LNCAP (cell line): Measurements from ENCODE around the gene EOLA1.

Source experiments
- TF ChIP-seq, protein P1 (sequence below): fragments of 450-650 bp; IDR thresholded peaks from 2 replicates; pipeline ENCODE4 v1.5.1; 2017; ENCODE audit warnings: mild to moderate bottlenecking

EOLA1 gene

DNA sequence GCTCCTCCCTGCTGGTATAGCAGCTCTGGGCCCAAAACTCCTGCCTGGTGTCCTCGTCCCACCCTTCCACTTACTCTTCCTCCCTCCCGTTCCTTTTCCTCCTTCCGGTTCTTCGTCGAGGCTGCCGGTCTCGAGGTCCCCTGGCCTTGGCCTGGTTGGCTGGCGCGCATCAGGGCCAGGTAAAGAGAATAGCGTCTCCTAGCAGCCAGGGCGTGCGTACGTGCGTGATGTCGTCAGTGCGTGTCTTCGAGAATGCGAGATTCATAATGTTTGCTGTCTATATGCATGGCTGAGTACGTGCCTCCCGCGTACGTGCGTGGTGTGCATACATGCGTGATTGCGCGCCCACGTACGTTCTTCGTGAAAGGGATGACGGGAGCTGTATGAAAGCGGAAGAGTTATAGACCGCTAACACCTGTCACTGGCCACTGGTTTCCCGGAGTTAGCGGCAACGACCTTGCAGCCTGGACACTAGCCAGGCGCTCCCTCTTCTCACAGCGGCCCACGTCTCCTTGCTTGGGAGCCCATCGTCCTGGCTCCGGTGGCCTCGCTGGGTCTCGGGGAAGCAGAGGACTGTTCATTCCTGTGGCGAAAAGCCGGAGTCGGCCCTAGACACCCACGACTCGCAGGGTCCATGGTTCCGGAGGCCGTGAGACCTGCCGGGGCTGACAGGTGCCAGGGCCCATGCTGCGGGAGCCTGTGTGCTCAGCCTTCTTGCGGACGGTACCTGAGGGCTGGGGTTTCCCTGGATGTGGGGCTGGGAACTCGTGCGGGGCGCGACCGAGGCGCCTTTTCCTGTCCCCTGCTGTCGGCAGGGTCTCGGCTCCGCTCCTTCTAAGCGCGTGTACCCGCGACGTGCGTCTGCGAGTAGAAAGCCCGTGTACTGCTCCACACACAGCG lies at the start of gene EOLA1:
Gene EOLA1, plus strand, starts transcription at position 392 of the 900 bp plus-strand sequence. CDS start 4,619 bp downstream, outside the sequence.
- TF ChIP-seq, protein P1, sequence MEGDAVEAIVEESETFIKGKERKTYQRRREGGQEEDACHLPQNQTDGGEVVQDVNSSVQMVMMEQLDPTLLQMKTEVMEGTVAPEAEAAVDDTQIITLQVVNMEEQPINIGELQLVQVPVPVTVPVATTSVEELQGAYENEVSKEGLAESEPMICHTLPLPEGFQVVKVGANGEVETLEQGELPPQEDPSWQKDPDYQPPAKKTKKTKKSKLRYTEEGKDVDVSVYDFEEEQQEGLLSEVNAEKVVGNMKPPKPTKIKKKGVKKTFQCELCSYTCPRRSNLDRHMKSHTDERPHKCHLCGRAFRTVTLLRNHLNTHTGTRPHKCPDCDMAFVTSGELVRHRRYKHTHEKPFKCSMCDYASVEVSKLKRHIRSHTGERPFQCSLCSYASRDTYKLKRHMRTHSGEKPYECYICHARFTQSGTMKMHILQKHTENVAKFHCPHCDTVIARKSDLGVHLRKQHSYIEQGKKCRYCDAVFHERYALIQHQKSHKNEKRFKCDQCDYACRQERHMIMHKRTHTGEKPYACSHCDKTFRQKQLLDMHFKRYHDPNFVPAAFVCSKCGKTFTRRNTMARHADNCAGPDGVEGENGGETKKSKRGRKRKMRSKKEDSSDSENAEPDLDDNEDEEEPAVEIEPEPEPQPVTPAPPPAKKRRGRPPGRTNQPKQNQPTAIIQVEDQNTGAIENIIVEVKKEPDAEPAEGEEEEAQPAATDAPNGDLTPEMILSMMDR = no peak

DNA sequence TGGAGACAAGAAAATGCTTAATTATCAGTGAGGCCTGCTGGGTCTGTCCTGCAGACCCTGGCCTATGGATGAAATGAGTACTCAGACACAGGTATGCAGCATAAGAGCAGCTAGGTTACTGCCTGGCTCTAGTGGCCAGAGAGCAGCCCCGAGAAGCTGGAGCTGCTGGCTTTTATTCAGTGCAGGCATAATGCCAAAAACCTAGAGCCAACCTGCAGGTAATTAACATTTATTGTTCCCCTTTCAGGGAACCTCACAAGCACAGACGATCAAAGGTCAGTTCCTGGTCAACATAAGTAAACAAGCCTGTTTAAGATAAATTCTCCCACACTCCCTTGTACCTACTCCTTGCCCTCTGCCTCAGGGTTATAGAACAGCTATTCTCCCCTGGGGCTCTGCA lies 49.0 kb upstream of the EOLA1 start:
- TF ChIP-seq, protein P1 = no peak

DNA sequence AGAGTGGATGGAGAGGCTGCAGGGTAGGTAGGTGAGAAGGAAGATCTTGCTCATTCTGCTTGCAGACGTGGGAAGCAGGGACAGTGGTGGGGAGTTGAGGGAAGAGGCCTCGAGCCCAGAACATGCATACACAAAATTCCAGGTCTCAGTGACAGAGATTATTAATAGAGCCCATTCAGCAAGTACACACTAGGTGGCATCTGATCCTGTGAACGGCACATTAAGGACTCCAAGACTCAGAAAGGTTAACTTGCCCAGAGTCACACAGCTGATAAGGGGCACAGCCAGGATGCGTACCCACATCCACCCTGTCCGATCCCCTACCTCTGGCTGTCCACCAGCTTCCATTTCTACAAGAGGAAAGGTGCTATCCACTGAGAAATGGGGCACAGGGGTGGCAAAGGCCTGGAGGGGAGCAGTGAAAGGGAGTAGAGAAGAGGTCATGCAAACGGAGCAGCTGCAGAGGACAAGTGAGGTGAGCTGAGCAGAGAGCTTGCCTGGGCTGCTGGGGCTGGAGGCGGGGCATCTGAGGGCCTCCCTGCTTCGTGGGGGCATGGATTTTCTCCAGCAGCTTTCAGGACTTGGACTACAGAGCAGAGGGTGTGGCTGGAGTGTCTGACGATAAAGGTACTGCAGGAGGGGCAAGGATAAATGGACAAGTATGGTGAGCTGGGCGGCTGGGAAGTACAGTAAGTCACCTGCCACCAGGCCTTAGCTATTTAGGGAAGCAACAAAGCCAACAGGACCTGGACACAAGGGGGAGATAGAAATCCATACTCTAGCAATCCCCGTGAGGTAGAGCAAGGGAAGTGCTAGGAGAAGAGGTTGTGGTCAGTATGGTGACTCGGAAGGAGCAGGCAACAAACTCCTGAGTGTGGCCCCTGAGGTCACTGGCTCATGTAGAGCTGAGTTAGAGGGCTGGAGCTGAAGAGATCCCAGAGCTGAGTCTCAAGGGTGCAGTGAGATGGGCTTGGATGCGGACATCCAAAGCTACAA lies 46.9 kb upstream of the EOLA1 start:
- TF ChIP-seq, protein P1 = no peak

DNA sequence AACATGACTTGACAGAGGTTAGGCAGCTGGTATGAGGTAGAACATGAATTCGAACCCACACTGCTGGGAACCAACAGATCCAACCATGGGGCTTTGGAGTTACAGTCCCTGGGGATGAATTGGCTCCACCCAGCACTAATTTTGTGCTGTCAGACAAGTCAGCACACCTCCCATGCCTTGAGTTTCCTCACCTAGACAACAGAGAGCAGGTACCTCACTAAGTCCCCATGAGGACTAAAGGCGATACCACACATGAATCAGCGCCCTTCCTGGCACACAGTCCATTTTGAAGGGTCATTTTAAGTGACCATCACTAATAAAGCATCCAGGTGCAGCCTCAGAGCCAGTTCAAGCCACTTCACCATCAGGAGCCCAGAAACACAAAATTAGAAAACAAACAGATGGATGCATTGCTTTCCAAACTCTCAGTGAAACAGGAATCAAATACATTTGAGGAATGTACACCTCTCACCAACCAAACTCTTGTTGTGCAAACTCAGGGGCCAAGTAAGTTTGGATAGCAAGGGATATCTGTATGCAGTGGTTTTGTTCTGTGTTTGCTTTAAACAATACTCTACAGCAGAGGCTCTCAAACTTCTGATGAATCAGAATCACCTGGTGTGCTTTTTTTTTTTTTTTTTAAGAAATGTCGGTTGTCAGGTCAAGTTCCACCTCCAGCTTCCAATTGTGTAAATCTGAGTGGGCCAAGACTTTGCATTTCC lies 45.8 kb upstream of the EOLA1 start:
- TF ChIP-seq, protein P1 = no peak

DNA sequence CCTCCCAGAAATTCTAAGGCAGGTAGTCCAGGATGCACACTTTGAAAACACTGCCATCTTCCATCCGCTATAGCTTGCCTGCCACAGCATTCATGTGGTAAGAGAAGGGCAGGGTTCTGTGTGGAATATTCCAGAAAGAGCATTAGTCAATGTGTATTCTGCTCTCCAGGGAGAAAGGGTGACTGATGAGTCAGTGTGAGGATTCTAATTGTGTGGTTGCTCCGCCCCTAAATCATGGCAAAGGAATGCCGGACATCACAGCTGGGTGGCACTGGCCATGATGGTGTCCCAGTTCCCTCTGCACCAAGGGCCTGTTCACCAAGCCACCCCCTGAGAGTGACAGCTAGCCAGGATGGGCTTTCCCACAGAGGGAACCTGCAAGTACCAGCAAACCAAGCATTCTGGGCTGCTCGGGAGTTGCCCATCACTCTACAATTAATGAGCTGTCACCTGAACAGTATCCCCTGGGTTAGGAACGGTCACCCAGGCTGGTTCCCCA lies 45.2 kb upstream of the EOLA1 start:
- TF ChIP-seq, protein P1 = no peak

DNA sequence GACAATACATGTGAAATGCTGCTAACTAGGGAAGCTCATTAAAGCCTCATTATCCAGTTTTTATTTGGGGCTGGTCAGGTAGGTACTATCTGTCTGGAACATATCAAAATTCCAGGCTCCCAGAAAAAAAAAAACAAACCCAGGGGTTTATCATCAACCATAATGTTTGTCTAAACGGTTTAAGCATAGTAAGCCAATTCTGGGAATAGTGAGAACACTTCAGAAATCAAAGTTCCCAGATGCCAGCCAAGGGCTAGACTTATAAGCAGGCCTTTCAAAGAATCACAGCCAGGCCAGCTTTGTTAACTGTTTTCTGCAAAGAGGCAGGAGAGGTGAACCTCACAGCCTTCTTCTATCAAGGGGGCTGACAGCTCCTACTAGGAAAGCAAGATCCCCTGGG lies 43.8 kb upstream of the EOLA1 start:
- TF ChIP-seq, protein P1 = no peak

DNA sequence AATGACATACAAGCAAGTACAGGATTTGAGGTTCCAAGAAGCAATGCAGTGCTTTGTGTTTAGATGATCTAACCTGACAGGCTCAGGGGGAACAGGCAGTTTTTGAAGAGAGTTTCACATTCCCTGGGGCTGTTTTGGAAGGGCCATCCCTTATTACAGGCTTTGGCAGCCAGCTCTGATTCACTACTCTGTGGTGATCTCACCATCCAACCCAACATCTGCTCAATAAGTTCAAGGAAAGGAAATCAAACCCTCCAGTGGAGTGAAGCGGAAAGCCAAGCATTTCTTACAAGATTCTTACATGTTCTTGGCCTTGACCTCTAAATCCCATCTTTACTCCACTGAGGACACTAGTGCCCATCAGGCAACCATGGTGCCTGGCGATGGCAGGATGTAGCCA lies 43.2 kb upstream of the EOLA1 start:
- TF ChIP-seq, protein P1 = no peak
